GM23248 (cell line): ENCODE results near the gene VPS26C.

Source experiments
- EZH2 ChIP-seq: fragments of 200-600 bp; sonication (generic); IDR thresholded peaks from 2 replicates; pipeline ENCODE4 v1.6.1; 2018; ENCODE audit warnings: antibody characterized with exemption, mild to moderate bottlenecking; ENCODE audit not compliant: insufficient read depth, poor library complexity, severe bottlenecking
- EZH2phosphoT487 ChIP-seq: fragments of 200-600 bp; sonication (generic); IDR thresholded peaks from 2 replicates; pipeline ENCODE4 v1.6.1; 2018; ENCODE audit warnings: antibody characterized with exemption, moderate library complexity, mild to moderate bottlenecking, low read depth; ENCODE audit not compliant: insufficient read depth

GRCh38 chr21:37195610-37196009 is 71.5 kb downstream of the VPS26C start:
- TF ChIP-seq EZH2phosphoT487 (no peak), EZH2 (no peak)
